ENCODE results near the gene TMTC1.

Gene TMTC1

DNA sequence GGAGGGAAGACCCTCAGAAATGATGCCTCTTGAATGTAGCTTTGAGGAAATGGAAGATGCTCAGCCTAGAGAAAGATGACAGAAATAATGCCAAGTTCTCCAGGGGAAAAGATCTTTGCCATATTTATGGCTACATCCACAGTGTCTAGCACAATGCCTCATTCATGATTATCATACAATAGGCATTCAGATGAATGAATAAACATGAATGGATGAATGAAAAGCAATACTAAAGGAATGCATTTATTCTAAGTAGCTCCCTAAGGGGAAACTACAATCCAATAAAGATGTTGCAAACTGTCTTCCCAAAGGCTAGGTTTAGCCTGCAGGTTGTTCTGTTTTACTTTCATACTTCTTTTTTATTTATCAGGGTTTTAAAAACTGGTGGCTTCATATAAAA is 12.0 kb downstream of the TMTC1 start:
- DNase-seq (ENCODE audit: low read depth) = no peak
- TF ChIP-seq, protein P1, sequence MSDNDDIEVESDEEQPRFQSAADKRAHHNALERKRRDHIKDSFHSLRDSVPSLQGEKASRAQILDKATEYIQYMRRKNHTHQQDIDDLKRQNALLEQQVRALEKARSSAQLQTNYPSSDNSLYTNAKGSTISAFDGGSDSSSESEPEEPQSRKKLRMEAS (IDR thresholded peaks at IDR 0.05; ENCODE audit: low read depth, low read length) = no peak
- TF ChIP-seq, protein P2, sequence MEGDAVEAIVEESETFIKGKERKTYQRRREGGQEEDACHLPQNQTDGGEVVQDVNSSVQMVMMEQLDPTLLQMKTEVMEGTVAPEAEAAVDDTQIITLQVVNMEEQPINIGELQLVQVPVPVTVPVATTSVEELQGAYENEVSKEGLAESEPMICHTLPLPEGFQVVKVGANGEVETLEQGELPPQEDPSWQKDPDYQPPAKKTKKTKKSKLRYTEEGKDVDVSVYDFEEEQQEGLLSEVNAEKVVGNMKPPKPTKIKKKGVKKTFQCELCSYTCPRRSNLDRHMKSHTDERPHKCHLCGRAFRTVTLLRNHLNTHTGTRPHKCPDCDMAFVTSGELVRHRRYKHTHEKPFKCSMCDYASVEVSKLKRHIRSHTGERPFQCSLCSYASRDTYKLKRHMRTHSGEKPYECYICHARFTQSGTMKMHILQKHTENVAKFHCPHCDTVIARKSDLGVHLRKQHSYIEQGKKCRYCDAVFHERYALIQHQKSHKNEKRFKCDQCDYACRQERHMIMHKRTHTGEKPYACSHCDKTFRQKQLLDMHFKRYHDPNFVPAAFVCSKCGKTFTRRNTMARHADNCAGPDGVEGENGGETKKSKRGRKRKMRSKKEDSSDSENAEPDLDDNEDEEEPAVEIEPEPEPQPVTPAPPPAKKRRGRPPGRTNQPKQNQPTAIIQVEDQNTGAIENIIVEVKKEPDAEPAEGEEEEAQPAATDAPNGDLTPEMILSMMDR (IDR thresholded peaks at IDR 0.05; ENCODE audit: low read depth, low read length) = no peak
- no peak for TF ChIP-seq MYC (IDR thresholded peaks at IDR 0.05; ENCODE audit: low read depth, low read length)
- TF ChIP-seq POLR2A (IDR thresholded peaks at IDR 0.05; ENCODE audit: extremely low read depth, insufficient read length) = no peak
- no peak overlapping the region for H3K4me3 ChIP-seq (ENCODE audit: low read depth, low read length)

DNA sequence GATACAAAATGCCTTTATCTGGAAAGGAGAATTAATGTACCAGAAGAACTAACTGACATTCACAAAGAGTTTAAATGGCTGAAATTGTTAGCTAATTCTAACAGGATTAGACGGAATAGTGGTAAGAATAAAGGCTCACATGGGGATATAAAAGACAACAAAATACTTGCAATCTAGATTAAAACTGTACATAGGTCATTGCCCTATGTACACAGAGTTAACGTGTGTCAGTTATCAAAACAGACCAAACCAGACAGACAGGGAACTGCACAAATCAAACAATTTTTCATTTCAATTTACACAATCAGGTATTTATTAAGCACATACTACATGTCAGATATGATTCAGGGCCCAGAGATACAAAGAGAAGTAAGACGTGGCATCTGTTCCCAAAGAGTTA is 12.6 kb downstream of the TMTC1 start:
- TF ChIP-seq MYC (IDR thresholded peaks at IDR 0.05; ENCODE audit: low read depth, low read length) (no peak), POLR2A (IDR thresholded peaks at IDR 0.05; ENCODE audit: extremely low read depth, insufficient read length) (no peak)
- TF ChIP-seq, protein P1 (IDR thresholded peaks at IDR 0.05; ENCODE audit: low read depth, low read length) = no peak
- TF ChIP-seq, protein P2 (IDR thresholded peaks at IDR 0.05; ENCODE audit: low read depth, low read length) = no peak
- H3K4me3 ChIP-seq (ENCODE audit: low read depth, low read length) = no peak overlapping the region
- no peak for DNase-seq (ENCODE audit: low read depth)

DNA sequence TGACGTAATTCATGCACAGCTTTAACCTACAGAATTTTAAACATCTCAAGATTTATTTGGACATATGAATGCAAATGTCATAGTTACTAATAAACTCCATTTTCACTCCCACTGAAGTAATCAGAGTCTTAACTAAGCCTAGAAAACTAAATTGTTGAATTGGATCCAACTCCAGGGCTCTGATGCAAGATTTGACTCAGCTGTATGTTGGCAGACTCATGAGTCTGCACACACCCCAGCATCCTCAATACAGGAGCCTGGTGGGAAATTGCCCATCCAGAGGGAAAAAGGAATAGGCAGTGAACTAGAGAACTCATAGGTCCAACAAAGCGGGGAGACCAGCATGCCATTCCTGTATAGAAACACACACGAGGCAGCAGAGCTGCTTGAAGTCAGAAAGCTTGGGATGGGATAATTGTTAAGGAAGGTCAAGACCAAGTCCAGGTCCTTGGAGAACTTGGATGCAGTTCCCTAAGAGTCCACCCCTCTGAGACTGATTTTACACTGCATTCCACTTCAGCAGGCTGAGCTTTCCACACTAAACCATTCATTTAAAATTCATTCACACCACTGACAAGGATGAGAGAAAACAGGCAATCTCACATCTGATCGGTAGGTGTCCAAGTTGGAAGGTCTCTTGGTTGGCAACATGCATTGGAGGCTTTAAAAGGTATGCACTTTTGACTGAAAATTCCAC is 14.4 kb downstream of the TMTC1 start:
- no peak for DNase-seq (ENCODE audit: low read depth)
- TF ChIP-seq POLR2A (IDR thresholded peaks at IDR 0.05; ENCODE audit: extremely low read depth, insufficient read length) = no peak
- TF ChIP-seq, protein P2 (IDR thresholded peaks at IDR 0.05; ENCODE audit: low read depth, low read length) = no peak
- TF ChIP-seq, protein P1 (IDR thresholded peaks at IDR 0.05; ENCODE audit: low read depth, low read length) = no peak
- no peak for TF ChIP-seq MYC (IDR thresholded peaks at IDR 0.05; ENCODE audit: low read depth, low read length)
- H3K4me3 ChIP-seq (ENCODE audit: low read depth, low read length) = no peak overlapping the region

DNA sequence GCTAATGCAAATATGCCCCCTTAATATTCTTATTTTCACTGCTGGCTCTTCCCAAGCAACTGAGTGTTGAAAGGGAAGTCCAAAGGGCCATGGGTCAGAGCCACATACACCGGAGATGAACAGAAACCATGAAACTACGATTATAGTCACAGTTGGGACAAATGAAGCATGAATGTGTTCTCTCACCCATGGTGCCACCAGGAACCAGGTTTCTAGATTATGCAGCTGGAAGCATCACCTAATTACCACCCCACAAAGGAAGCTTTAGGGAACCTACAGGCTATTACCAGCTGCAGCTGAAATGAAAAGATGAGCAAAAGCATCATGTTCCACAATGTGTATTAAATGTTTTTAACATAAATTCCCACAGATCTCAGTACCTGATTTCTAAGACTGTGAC is 15.4 kb downstream of the TMTC1 start:
- no peak for TF ChIP-seq MYC (IDR thresholded peaks at IDR 0.05; ENCODE audit: low read depth, low read length)
- no peak for TF ChIP-seq POLR2A (IDR thresholded peaks at IDR 0.05; ENCODE audit: extremely low read depth, insufficient read length)
- TF ChIP-seq, protein P1 (IDR thresholded peaks at IDR 0.05; ENCODE audit: low read depth, low read length) = no peak
- no peak for DNase-seq (ENCODE audit: low read depth)

DNA sequence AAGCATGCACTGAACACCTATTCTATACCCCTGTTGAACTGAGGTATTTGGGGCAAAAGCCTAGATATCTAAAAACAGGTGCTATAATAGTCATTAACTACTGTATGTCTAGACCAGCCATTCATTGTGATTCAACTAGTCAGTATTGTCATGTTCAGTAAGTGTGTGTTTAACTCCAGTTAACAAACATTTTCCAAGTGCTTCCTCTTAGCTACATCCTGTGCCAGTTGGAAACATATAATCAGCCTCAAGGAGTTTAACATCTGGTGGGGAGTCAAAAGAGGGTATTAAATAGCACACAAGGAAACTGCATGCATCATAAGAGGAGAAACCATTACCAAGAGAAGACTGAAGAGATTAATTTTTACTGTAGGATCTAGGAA is 20.4 kb downstream of the TMTC1 start:
- no peak overlapping the region for H3K4me3 ChIP-seq (ENCODE audit: low read depth, low read length)
- no peak for DNase-seq (ENCODE audit: low read depth)
- TF ChIP-seq MYC (IDR thresholded peaks at IDR 0.05; ENCODE audit: low read depth, low read length) (no peak), POLR2A (IDR thresholded peaks at IDR 0.05; ENCODE audit: extremely low read depth, insufficient read length) (no peak)
- TF ChIP-seq, protein P1 (IDR thresholded peaks at IDR 0.05; ENCODE audit: low read depth, low read length) = no peak
- TF ChIP-seq, protein P2 (IDR thresholded peaks at IDR 0.05; ENCODE audit: low read depth, low read length) = no peak

More for the DNA sequence above, 15.4 kb downstream of the TMTC1 start:
- no peak overlapping the region for H3K4me3 ChIP-seq (ENCODE audit: low read depth, low read length)

DNA sequence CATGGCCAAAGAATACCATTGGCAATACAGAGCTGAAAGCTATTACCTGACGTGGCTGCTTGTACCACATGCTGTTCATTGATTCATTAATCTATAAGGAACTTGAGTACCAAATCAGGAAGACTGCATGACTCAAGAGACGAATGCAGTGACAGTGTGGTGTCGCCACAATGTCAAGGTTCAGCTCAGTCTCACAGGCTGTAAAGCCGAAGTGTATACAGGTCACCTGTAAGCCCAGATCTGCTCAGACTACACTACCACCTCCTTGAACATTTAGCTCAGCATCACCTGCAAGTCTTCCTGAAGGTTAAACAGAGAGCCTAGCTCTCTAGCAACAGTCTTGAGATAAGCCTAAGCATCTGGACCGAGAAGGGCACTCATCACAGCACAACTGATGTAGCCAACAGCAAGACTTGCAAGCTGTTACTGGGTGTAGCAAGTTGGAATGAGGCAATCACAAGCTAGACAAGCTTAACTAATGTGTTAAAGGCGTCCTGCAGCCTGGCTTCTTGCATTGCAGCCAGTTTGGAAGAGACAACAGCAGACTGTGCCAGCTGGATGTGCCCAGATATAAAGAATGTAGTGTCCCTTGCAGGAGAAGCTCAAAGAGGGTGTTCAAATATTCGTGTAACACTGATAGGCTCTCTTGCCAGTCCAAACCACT is 21.0 kb downstream of the TMTC1 start:
- no peak for DNase-seq (ENCODE audit: low read depth)
- H3K4me3 ChIP-seq (ENCODE audit: low read depth, low read length) = no peak overlapping the region
- TF ChIP-seq, protein P1 (IDR thresholded peaks at IDR 0.05; ENCODE audit: low read depth, low read length) = no peak
- no peak for TF ChIP-seq POLR2A (IDR thresholded peaks at IDR 0.05; ENCODE audit: extremely low read depth, insufficient read length)

Data from NB4 (cell line).